HCT116 (cell line): ENCODE measurements around the gene LAPTM4A. TPM values are rescaled to one million over a fixed set of nuclear protein-coding genes. Genes with fewer than 3 reads are reported as not detected.

Experiments
- ATAC-seq: fragments of 200-7000 bp; cut with Tn5 transposase; 2 replicates; pipeline ENCODE4 v1.9.1; 2020; ENCODE audit warnings: mild to moderate bottlenecking, moderate library complexity
- BruUV-seq: library from RNA; stranded (reverse); fragments of 400-500 nt; replicated peaks from 2 replicates; lab custom pipeline; 2021; lab: Mats Ljungman, UMichigan
- CTCF ChIA-PET: fragments of 300-600 bp; sonication (Branson Sonifier 250); formaldehyde crosslinking; loops from one replicate; lab custom pipeline; 2021; ENCODE audit warnings: antibody characterized with exemption; lab: Charles Lee
- POLR2A ChIA-PET: fragments of 300-600, 350-600 bp; sonication (Branson Sonifier 250); formaldehyde crosslinking; loops from one replicate; lab custom pipeline; 2021; ENCODE audit warnings: antibody characterized with exemption; lab: Charles Lee
- RAD21 ChIA-PET, 2 experiments: fragments of 300-600 bp; sonication (Branson Sonifier 250); formaldehyde crosslinking; loops; one replicate each; lab custom pipeline; 2023; ENCODE audit warnings: low total read pairs in 2 of 2; ENCODE audit not compliant: uncharacterized antibody in 2 of 2, unreplicated experiment in 2 of 2, low non-redundant PET in 1 of 2; lab: Charles Lee
- DNase-seq: peaks from one replicate; pipeline ENCODE4 v3.0.0-alpha.2; 2010; ENCODE audit warnings: low read depth, low spot score
- H2AFZ ChIP-seq: fragments of 200-600 bp; shearing (Covaris generic), sonication (generic); 2 replicates; pipeline ENCODE4 v1.6.1; 2017; ENCODE audit warnings: low read depth, mixed run types, mixed read lengths, antibody characterized with exemption, low read length; ENCODE audit not compliant: poor library complexity, severe bottlenecking
- H3K27ac ChIP-seq: 2 replicates; pipeline ENCODE4 v1.5.1; 2012; ENCODE audit warnings: low read depth, low read length
- H3K27me3 ChIP-seq: fragments of 200-600 bp; sonication (generic); 2 replicates; pipeline ENCODE4 v1.6.1; 2016; ENCODE audit warnings: mixed run types, low read length, mixed read lengths; ENCODE audit not compliant: insufficient read depth
- H3K36me3 ChIP-seq, 2 experiments: fragments of 200-500 bp in 1 of 2; fragments of 200-600 bp in 1 of 2; sonication (Bioruptor generic) in 1 of 2; sonication (generic) in 1 of 2; 2 replicates each; pipeline versions ENCODE4 v1.5.1 to v1.6.1; 2014 to 2016; ENCODE audit warnings: low read length in 2 of 2, inconsistent platforms in 1 of 2, mixed read lengths in 1 of 2, mixed run types in 1 of 2; ENCODE audit not compliant: insufficient read depth in 2 of 2, control insufficient read depth in 1 of 2
- H3K4me1 ChIP-seq, 2 experiments: fragments of 200-600 bp in 1 of 2; sonication (generic) in 1 of 2; 2 replicates each; pipeline versions ENCODE4 v1.5.1 to v1.6.1; 2012 to 2017; ENCODE audit warnings: low read length in 2 of 2, inconsistent platforms in 1 of 2, mild to moderate bottlenecking in 1 of 2, mixed read lengths in 1 of 2, mixed run types in 1 of 2, moderate library complexity in 1 of 2; ENCODE audit not compliant: insufficient read depth in 2 of 2, control insufficient read depth in 1 of 2
- H3K4me2 ChIP-seq: fragments of 200-600 bp; sonication (generic); 2 replicates; pipeline ENCODE4 v1.6.1; 2017; ENCODE audit warnings: mixed run types, low read length, mixed read lengths
- H3K4me3 ChIP-seq, 2 experiments: fragments of 200-600 bp in 1 of 2; sonication (generic) in 1 of 2; replicated peaks in 1 of 2; 2 replicates each; pipeline ENCODE4 v1.5.1; 2011 to 2016; ENCODE audit warnings: low read length in 2 of 2, control low read depth in 1 of 2, low read depth in 1 of 2, mild to moderate bottlenecking in 1 of 2, mixed read lengths in 1 of 2, mixed run types in 1 of 2
- H3K79me2 ChIP-seq: fragments of 200-600 bp; sonication (generic); 2 replicates; pipeline ENCODE4 v1.6.1; 2017; ENCODE audit warnings: mild to moderate bottlenecking, mixed run types, low read length, moderate library complexity, mixed read lengths; ENCODE audit not compliant: insufficient read depth
- H3K9ac ChIP-seq: fragments of 200-600 bp; sonication (generic); 2 replicates; pipeline ENCODE4 v1.6.1; 2016; ENCODE audit warnings: low read length, mixed read lengths
- H3K9me2 ChIP-seq: fragments of 200-600 bp; sonication (generic), shearing (Covaris generic); 2 replicates; pipeline ENCODE4 v1.6.1; 2017; ENCODE audit warnings: mixed run types, mild to moderate bottlenecking, moderate library complexity; ENCODE audit not compliant: insufficient read depth
- H3K9me3 ChIP-seq, 2 experiments: fragments of 200-500 bp in 1 of 2; fragments of 200-600 bp in 1 of 2; sonication (Bioruptor generic) in 1 of 2; sonication (generic) in 1 of 2; 2 replicates each; pipeline ENCODE4 v1.6.1; 2014 to 2017; ENCODE audit warnings: low read length in 2 of 2, mixed read lengths in 2 of 2, inconsistent platforms in 1 of 2, low read depth in 1 of 2, mild to moderate bottlenecking in 1 of 2, mixed run types in 1 of 2, moderate library complexity in 1 of 2; ENCODE audit not compliant: control insufficient read depth in 1 of 2, insufficient read depth in 1 of 2
- H4K20me1 ChIP-seq: fragments of 200-600 bp; sonication (generic), shearing (Covaris generic); 2 replicates; pipeline ENCODE4 v1.6.1; 2017; ENCODE audit warnings: mixed run types, mild to moderate bottlenecking, moderate library complexity; ENCODE audit not compliant: insufficient read depth
- FOSL1 ChIP-seq: IDR thresholded peaks from 2 replicates; pipeline ENCODE4 v1.6.1; 2012; ENCODE audit warnings: low read depth
- JUND ChIP-seq: IDR thresholded peaks from 2 replicates; pipeline ENCODE4 v1.6.1; 2012
- REST ChIP-seq: IDR thresholded peaks from 2 replicates; pipeline ENCODE4 v1.6.1; 2012; ENCODE audit warnings: low read depth
- SIN3A ChIP-seq: IDR thresholded peaks from 2 replicates; pipeline ENCODE4 v1.6.1; 2012; ENCODE audit warnings: low read depth
- SP1 ChIP-seq: IDR thresholded peaks from 2 replicates; pipeline ENCODE4 v1.6.1; 2012; ENCODE audit warnings: low read depth
- TCF7L2 ChIP-seq: IDR thresholded peaks from 2 replicates; pipeline ENCODE4 v1.7.0; 2011; ENCODE audit warnings: borderline replicate concordance, inconsistent platforms; ENCODE audit not compliant: insufficient read depth, insufficient read length; ENCODE audit errors: extremely low read depth
- YY1 ChIP-seq: IDR thresholded peaks from 2 replicates; pipeline ENCODE4 v1.6.1; 2011; ENCODE audit warnings: low read length, low read depth, moderate library complexity, mild to moderate bottlenecking; ENCODE audit not compliant: insufficient replicate concordance; ENCODE audit errors: extremely low read depth
- intact Hi-C: fragments of 100-400 bp; cut with micrococcal nuclease; formaldehyde crosslinking; loops from 2 replicates; pipeline ENCODE4 v1.10.0; 2022
- total RNA-seq: library from RNA; stranded (reverse); gene quantifications from one replicate; pipeline ENCODE4 v1.2.1, GENCODE V29; 2021; ENCODE audit not compliant: unreplicated experiment

Gene LAPTM4A
- total RNA-seq, 1 experiment from 2014 or later = 84.5 TPM

- ChIA-PET POLR2A (no interaction called here), RAD21 (no interaction called here), CTCF (no interaction called here)
- DNase-seq (no peak), ATAC-seq (no peak)
- BruUV-seq = no TSS peak
- Histone ChIP-seq H3K4me1 (peaks cover 0 to 10% of the 10 kb centered on the region in 2 experiments; a peak in 3 of 4 replicates), H3K4me3 (no peak overlapping the region), H3K4me2 (no peak overlapping the region), H4K20me1 (no peaks in the 10 kb centered on the region), H3K27ac (no peak overlapping the region), H3K9me2 (no peaks in the 10 kb centered on the region), H3K79me2 (no peaks in the 10 kb centered on the region), H3K36me3 (no peaks in the 10 kb centered on the region), H3K9ac (no peak overlapping the region), H3K27me3 (no peaks in the 10 kb centered on the region), H2AFZ (no peak overlapping the region), H3K9me3 (no peaks in the 10 kb centered on the region)
- TF ChIP-seq TCF7L2 (no peak), FOSL1 (no peak), JUND (no peak), REST (no peak), SP1 (no peak), YY1 (no peak), SIN3A (no peak)
- intact Hi-C loops = no loop called here
These were observed 11.5 kb upstream of the LAPTM4A start for GRCh38 chr2:20062615-20063545.
